ENCODE results near the gene SOX5.

GRCh38 chr12:23559268-23559753, 390.2 kb downstream of the SOX5 start:
- TF ChIP-seq CTCF (IDR thresholded peaks at IDR 0.05) (no peak), POLR2A (IDR thresholded peaks at IDR 0.05) (no peak)

All from heart left ventricle (tissue), 13 donors.